Esophagus squamous epithelium (tissue), 4 donors: ENCODE results near the gene HECW1.

Source experiments
- POLR2A ChIP-seq, 4 donors: fragments of 450-650 bp; IDR thresholded peaks; one replicate each; pipeline ENCODE4 v1.6.1; 2017; ENCODE audit warnings: antibody characterized with exemption in 4 of 4, mild to moderate bottlenecking in 4 of 4, moderate library complexity in 3 of 4
- TF ChIP-seq, protein P1 (sequence below), 6 experiments: fragments of 450-650 bp in 4 of 6; fragments of 200-600 bp in 2 of 6; sonication (generic) in 2 of 6; IDR thresholded peaks; one replicate each; pipeline ENCODE4 v1.5.1; 2016 to 2019; ENCODE audit warnings: antibody characterized with exemption in 6 of 6, mild to moderate bottlenecking in 4 of 6, moderate library complexity in 4 of 6

DNA sequence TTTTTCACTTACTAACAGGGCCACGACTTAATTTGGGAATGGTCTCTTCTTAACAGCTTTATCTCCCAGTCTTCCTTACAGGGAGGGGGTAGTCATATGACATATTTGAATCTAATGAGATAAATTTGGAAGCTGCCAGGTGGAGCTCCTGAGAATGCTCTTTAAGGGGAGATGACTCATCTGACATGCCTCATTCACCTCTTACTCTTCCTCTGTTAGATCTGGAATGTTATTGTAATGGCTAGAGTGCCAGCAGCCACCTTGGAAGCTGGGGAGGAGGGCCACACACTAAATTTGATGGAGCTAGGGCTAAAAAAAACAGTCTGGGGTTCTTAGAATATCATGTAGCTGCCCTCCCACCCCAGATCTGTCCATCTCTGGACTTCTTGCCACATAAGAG, 22.7 kb downstream of the HECW1 start:
- TF ChIP-seq, protein P1, sequence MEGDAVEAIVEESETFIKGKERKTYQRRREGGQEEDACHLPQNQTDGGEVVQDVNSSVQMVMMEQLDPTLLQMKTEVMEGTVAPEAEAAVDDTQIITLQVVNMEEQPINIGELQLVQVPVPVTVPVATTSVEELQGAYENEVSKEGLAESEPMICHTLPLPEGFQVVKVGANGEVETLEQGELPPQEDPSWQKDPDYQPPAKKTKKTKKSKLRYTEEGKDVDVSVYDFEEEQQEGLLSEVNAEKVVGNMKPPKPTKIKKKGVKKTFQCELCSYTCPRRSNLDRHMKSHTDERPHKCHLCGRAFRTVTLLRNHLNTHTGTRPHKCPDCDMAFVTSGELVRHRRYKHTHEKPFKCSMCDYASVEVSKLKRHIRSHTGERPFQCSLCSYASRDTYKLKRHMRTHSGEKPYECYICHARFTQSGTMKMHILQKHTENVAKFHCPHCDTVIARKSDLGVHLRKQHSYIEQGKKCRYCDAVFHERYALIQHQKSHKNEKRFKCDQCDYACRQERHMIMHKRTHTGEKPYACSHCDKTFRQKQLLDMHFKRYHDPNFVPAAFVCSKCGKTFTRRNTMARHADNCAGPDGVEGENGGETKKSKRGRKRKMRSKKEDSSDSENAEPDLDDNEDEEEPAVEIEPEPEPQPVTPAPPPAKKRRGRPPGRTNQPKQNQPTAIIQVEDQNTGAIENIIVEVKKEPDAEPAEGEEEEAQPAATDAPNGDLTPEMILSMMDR (IDR thresholded peaks at IDR 0.05), result no peak
- no peak for TF ChIP-seq POLR2A (IDR thresholded peaks at IDR 0.05)
